CD4-positive, alpha-beta memory T cell (primary cell): Measurements from ENCODE around the gene ESRRB. TPM values are rescaled to one million over a fixed set of nuclear protein-coding genes. Genes with fewer than 3 reads are reported as not detected.

Experiments used
- CTCF ChIA-PET: fragments of 350-600 bp; sonication (Branson Sonifier 250); formaldehyde crosslinking; loops from one replicate; lab custom pipeline; 2021; ENCODE audit warnings: inconsistent platforms; ENCODE audit not compliant: partially characterized antibody; lab: Charles Lee
- POLR2A ChIA-PET: fragments of 350-600 bp; sonication (Branson Sonifier 250); formaldehyde crosslinking; loops from one replicate; lab custom pipeline; 2021; ENCODE audit not compliant: partially characterized antibody; lab: Charles Lee
- DNase-seq, 5 donors: peaks; one replicate each; pipeline versions ENCODE4 v3.0.0 to v3.0.0-alpha.2; 2020 to 2022; ENCODE audit warnings: mixed read lengths in 1 of 5
- H3K27ac ChIP-seq: one replicate; pipeline ENCODE4 v1.7.0; 2013; ENCODE audit warnings: low read depth, low read length
- H3K27me3 ChIP-seq: 2 replicates; pipeline ENCODE4 v1.7.0; 2013; ENCODE audit warnings: mild to moderate bottlenecking, low read length, moderate library complexity; ENCODE audit not compliant: insufficient read depth
- H3K36me3 ChIP-seq: 2 replicates; pipeline ENCODE4 v1.7.0; 2013; ENCODE audit warnings: mild to moderate bottlenecking, low read length, moderate library complexity; ENCODE audit not compliant: insufficient read depth
- H3K4me1 ChIP-seq: 2 replicates; pipeline ENCODE4 v1.7.0; 2013; ENCODE audit warnings: mild to moderate bottlenecking, low read length, moderate library complexity; ENCODE audit not compliant: insufficient read depth
- H3K4me3 ChIP-seq, 2 donors: one replicate each; pipeline ENCODE4 v1.7.0; 2013; ENCODE audit warnings: low read length in 2 of 2, mild to moderate bottlenecking in 1 of 2
- H3K9me3 ChIP-seq, 2 donors: one replicate each; pipeline ENCODE4 v1.7.0; 2013; ENCODE audit warnings: low read length in 2 of 2, control low read depth in 1 of 2; ENCODE audit not compliant: control insufficient read depth in 1 of 2
- H3K27ac Mint-ChIP-seq, 7 donors: one replicate each; pipeline ENCODE4 v1.8.0; 2020 to 2021; ENCODE audit warnings: mixed read lengths in 7 of 7, mild to moderate bottlenecking in 6 of 7, inconsistent platforms in 3 of 7, moderate library complexity in 3 of 7
- H3K27me3 Mint-ChIP-seq, 2 donors: one replicate each; pipeline ENCODE4 v1.8.0; 2020 to 2021; ENCODE audit warnings: mixed read lengths in 2 of 2
- H3K36me3 Mint-ChIP-seq, 2 donors: one replicate each; pipeline ENCODE4 v1.8.0; 2020 to 2021; ENCODE audit warnings: mixed read lengths in 2 of 2, inconsistent platforms in 1 of 2, mild to moderate bottlenecking in 1 of 2
- H3K4me1 Mint-ChIP-seq, 4 donors: one replicate each; pipeline ENCODE4 v1.8.0; 2020 to 2021; ENCODE audit warnings: mixed read lengths in 4 of 4, mild to moderate bottlenecking in 1 of 4
- H3K4me3 Mint-ChIP-seq, 8 donors: one replicate each; pipeline ENCODE4 v1.8.0; 2020 to 2021; ENCODE audit warnings: mixed read lengths in 8 of 8, mild to moderate bottlenecking in 7 of 8, moderate library complexity in 6 of 8, inconsistent platforms in 3 of 8
- H3K9me3 Mint-ChIP-seq, 8 donors: one replicate each; pipeline ENCODE4 v1.8.0; 2020 to 2021; ENCODE audit warnings: mixed read lengths in 8 of 8, mild to moderate bottlenecking in 5 of 8, inconsistent platforms in 3 of 8, moderate library complexity in 1 of 8
- intact Hi-C: fragments of 100-400 bp; cut with micrococcal nuclease; formaldehyde crosslinking; loops from one replicate; pipeline ENCODE4 v1.15.1; 2023
- polyA plus RNA-seq, 2 donors: library from polyadenylated mRNA; unstranded; fragments of 300-500 nt; fragmentation: Illumina TruSeq; gene quantifications; one replicate each; pipeline ENCODE4 v1.2.3, GENCODE V29; 2021
- total RNA-seq, 2 experiments: library from RNA; stranded (reverse); gene quantifications; one replicate each; pipeline ENCODE4 v1.2.3, GENCODE V29; 2021

ESRRB gene
- total and polyA plus RNA-seq, 4 experiments from 2014 or later: 0.09 TPM; not detected in 3

DNA sequence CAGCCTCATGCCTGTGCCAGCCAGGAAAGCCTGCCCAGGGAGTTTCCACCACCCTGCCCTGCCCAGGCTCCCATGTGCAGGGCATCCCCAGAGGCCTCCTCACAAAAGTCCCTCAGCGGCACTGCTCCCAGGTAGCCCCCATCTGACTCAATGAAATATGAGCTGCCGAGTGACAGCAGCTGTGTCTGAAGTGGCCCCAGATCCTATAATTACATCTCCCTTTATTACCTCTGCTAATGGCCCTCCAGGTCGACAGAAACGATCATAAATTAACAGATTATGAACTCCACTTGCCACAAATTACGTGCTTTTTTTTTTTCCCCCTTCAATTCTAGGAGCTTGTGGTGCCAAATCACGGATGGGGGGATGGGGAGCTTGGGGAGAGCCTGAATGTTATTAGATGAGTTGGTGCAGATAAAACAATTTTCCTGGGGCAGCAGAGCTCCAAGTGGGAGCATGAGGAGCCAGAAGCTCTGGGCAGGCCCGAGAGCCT, 110.4 kb downstream of the ESRRB start:
- Mint-ChIP-seq H3K36me3 (no peaks in the 10 kb centered on the region), H3K27ac (no peak overlapping the region), H3K4me1 (no peaks in the 10 kb centered on the region), H3K4me3 (no peak overlapping the region), H3K27me3 (peaks cover 0 to 6% of the 10 kb centered on the region in 2 donors), H3K9me3 (peaks cover 0 to 2% (median 0%) of the 10 kb centered on the region in 8 donors)
- DNase-seq: no peak
- Histone ChIP-seq H3K27me3 (no peaks in the 10 kb centered on the region), H3K27ac (no peak overlapping the region), H3K9me3 (no peaks in the 10 kb centered on the region), H3K4me1 (no peaks in the 10 kb centered on the region), H3K36me3 (no peaks in the 10 kb centered on the region), H3K4me3 (no peak overlapping the region)
- intact Hi-C loops: no loop called here
- POLR2A ChIA-PET: no interaction called here
- CTCF ChIA-PET: no interaction called here

DNA sequence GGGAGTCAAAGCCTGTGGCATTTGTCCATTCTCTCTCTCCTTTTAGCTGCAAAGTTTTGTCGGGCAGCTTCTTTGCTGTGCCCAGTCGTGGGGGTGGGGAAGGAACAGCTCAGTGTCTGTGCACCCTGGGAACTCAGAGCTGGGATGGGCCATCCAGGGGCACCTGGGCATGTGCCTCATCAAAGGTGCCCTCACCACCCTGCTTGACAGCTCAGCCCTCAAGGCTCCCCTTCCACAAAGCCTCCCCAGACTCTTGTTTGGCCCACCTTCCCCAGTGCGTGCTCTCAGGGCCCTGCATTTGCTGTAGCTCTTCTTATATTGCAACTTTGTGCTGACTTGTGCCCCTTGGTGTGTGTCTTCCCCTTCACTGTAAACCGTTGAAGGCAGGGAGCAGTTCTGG, 112.6 kb downstream of the ESRRB start:
- peaks cover 0 to 2% (median 0%) of the 10 kb centered on the region in 8 donors for H3K9me3 Mint-ChIP-seq
- Histone ChIP-seq H3K4me3 (no peak overlapping the region), H3K27ac (no peak overlapping the region), H3K4me1 (no peaks in the 10 kb centered on the region), H3K36me3 (no peaks in the 10 kb centered on the region), H3K27me3 (no peaks in the 10 kb centered on the region), H3K9me3 (no peaks in the 10 kb centered on the region)
- no peaks in the 10 kb centered on the region for H3K36me3 Mint-ChIP-seq
- no peak overlapping the region for H3K4me3 Mint-ChIP-seq
- H3K27ac Mint-ChIP-seq: no peak overlapping the region
- ChIA-PET POLR2A (no interaction called here), CTCF (no interaction called here)
- no peak for DNase-seq
- no peaks in the 10 kb centered on the region for H3K4me1 Mint-ChIP-seq
- H3K27me3 Mint-ChIP-seq: peaks cover 0 to 6% of the 10 kb centered on the region in 2 donors
- intact Hi-C loops: no loop called here

DNA sequence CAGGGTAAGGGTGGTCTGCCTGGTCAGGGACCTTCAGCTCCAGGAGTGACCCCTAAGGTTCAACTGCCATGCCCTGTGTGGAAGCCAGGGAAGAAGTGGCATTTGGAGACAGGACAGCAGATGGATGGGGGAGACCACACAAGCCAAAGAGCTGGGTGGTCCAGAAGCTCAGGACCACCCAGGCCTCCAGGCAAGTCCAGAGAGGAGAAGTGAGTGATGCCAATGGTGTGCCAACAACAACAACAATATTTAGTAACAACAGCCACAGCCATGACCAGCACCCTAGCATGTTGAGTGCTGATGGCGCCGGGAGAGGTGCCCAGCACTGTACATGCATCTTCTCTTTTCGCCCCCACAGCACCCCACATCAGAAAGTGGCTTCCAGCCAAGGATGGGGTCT, 113.7 kb downstream of the ESRRB start:
- Mint-ChIP-seq H3K27me3 (peaks cover 0 to 6% of the 10 kb centered on the region in 2 donors), H3K27ac (no peak overlapping the region), H3K36me3 (no peaks in the 10 kb centered on the region), H3K4me3 (no peak overlapping the region), H3K4me1 (no peaks in the 10 kb centered on the region), H3K9me3 (peaks cover 0 to 2% (median 0%) of the 10 kb centered on the region in 8 donors)
- H3K36me3 ChIP-seq: no peaks in the 10 kb centered on the region
- no peak for DNase-seq
- H3K4me1 ChIP-seq: no peaks in the 10 kb centered on the region
- ChIA-PET CTCF (no interaction called here), POLR2A (no interaction called here)
- H3K9me3 ChIP-seq: no peaks in the 10 kb centered on the region
- no peaks in the 10 kb centered on the region for H3K27me3 ChIP-seq
- H3K27ac ChIP-seq: no peak overlapping the region
- no peak overlapping the region for H3K4me3 ChIP-seq
- intact Hi-C loops: no loop called here

DNA sequence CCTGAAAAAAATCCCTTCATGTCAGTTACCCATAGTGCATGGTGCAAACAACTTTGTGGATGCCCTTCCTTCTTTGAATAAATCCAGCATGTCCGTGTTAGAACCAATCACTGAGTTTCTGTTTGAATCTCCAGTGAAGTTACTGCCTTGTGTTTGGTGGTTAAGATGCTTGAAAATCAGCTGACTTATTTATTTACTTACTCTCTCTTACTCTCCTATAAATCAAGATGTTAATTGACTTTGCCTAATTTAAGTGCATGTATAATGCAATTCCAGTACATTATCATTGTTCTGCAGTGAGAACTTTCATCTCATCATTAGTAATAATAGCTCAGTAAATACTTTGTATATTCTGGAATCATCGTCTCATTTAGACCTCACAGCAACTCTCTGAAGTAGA, 114.2 kb downstream of the ESRRB start:
- no peaks in the 10 kb centered on the region for H3K36me3 Mint-ChIP-seq
- POLR2A ChIA-PET: no interaction called here
- Histone ChIP-seq H3K4me1 (no peaks in the 10 kb centered on the region), H3K27me3 (no peaks in the 10 kb centered on the region), H3K36me3 (no peaks in the 10 kb centered on the region), H3K9me3 (no peaks in the 10 kb centered on the region), H3K4me3 (no peak overlapping the region), H3K27ac (no peak overlapping the region)
- intact Hi-C loops: no loop called here
- peaks cover 0 to 6% of the 10 kb centered on the region in 2 donors for H3K27me3 Mint-ChIP-seq
- no peak overlapping the region for H3K27ac Mint-ChIP-seq
- H3K4me3 Mint-ChIP-seq: no peak overlapping the region
- no peak for DNase-seq
- CTCF ChIA-PET: no interaction called here
- H3K4me1 Mint-ChIP-seq: no peaks in the 10 kb centered on the region
- peaks cover 0 to 2% (median 0%) of the 10 kb centered on the region in 8 donors for H3K9me3 Mint-ChIP-seq

DNA sequence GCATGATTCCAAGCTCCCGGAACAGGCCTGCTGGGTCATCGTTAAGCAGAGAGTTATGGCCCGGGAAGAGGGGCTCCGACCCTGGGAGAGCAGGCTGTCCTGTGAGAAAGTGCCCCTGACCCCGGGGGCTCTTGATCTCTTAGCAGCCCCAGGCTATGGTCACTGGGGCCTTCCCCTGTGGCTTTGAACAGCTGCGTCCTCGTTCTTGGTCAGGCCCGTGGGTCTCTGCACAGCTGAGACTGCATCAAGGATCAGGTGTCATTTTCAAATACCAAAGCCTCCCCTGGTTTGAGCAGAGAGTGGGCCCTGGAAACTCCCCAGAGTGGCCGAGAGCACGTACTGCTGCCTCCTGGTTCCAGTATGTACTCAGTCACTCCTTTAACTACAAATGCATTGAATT, 114.8 kb downstream of the ESRRB start:
- H3K36me3 ChIP-seq: no peaks in the 10 kb centered on the region
- H3K4me3 ChIP-seq: no peak overlapping the region
- H3K9me3 ChIP-seq: no peaks in the 10 kb centered on the region
- Mint-ChIP-seq H3K27me3 (peaks cover 0 to 6% of the 10 kb centered on the region in 2 donors), H3K27ac (no peak overlapping the region), H3K4me1 (no peaks in the 10 kb centered on the region), H3K9me3 (peaks cover 0 to 2% (median 0%) of the 10 kb centered on the region in 8 donors), H3K36me3 (no peaks in the 10 kb centered on the region), H3K4me3 (no peak overlapping the region)
- DNase-seq: no peak
- H3K27me3 ChIP-seq: no peaks in the 10 kb centered on the region
- POLR2A ChIA-PET: no interaction called here
- CTCF ChIA-PET: no interaction called here
- intact Hi-C loops: no loop called here
- H3K4me1 ChIP-seq: no peaks in the 10 kb centered on the region
- no peak overlapping the region for H3K27ac ChIP-seq

DNA sequence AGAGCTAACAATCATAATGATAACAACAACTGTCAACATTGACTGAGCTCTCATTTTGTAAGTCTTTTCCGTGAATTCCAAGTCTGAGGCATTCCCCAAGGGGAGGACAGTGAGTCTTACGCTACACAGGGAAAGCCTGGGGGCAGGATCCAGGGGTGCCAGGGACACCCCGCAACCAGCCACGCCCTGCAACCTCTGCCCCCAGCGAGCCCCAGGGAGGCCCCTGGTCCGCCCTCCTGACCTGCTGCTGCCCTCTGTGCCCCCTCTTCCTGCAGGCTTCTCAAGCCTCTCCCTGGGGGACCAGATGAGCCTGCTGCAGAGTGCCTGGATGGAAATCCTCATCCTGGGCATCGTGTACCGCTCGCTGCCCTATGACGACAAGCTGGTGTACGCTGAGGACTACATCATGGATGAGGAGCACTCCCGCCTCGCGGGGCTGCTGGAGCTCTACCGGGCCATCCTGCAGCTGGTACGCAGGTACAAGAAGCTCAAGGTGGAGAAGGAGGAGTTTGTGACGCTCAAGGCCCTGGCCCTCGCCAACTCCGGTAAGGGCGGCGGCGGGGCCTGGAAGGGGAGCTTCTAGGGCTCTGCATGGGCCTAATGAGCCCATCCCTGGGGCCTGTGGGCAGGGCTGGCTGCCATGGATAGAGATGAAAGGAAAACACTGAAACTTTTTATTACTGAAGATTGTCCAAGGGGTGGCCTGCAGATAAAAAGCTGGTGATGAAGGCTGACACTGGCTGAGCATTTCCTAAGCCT, 115.4 kb downstream of the ESRRB start:
- Mint-ChIP-seq H3K4me3 (no peak overlapping the region), H3K4me1 (no peaks in the 10 kb centered on the region), H3K27me3 (peaks cover 1 to 9% of the 10 kb centered on the region in 2 donors), H3K27ac (no peak overlapping the region), H3K9me3 (peaks cover 0 to 2% (median 0%) of the 10 kb centered on the region in 8 donors), H3K36me3 (no peaks in the 10 kb centered on the region)
- ChIA-PET POLR2A (no interaction called here), CTCF (no interaction called here)
- H3K9me3 ChIP-seq: no peaks in the 10 kb centered on the region
- no peaks in the 10 kb centered on the region for H3K36me3 ChIP-seq
- intact Hi-C loops: no loop called here
- DNase-seq: no peak
- H3K4me1 ChIP-seq: no peaks in the 10 kb centered on the region
- H3K27me3 ChIP-seq: no peaks in the 10 kb centered on the region
- no peak overlapping the region for H3K27ac ChIP-seq
- no peak overlapping the region for H3K4me3 ChIP-seq

DNA sequence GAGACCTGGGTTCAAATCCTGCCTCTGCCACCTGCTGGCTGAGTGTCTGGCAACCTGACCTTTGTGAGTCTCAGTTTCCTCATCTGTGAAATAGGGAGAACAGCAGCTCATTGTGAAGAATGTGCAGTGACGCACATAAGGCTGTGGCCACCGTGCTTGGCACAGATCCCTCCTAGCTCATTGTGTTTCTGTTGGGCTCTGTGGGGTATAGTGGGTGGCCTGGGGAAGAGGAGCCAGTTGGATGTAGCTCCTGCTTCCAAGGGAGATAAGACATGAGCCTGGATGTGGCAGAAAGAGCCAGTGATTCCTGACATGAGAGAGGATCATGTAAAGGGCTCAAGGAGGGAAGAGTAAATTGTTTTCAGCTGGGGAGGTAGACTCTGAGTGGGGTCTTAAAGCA, 120.0 kb downstream of the ESRRB start:
- H3K27me3 Mint-ChIP-seq: peaks cover 2 to 7% of the 10 kb centered on the region in 2 donors
- H3K27ac Mint-ChIP-seq: no peak overlapping the region
- CTCF ChIA-PET: no interaction called here
- no peaks in the 10 kb centered on the region for H3K36me3 ChIP-seq
- intact Hi-C loops: no loop called here
- H3K4me3 Mint-ChIP-seq: no peak overlapping the region
- H3K9me3 Mint-ChIP-seq: no peaks in the 10 kb centered on the region
- H3K36me3 Mint-ChIP-seq: no peaks in the 10 kb centered on the region
- H3K27ac ChIP-seq: no peak overlapping the region
- no peaks in the 10 kb centered on the region for H3K4me1 ChIP-seq
- POLR2A ChIA-PET: no interaction called here
- H3K27me3 ChIP-seq: no peaks in the 10 kb centered on the region
- no peaks in the 10 kb centered on the region for H3K4me1 Mint-ChIP-seq
- DNase-seq: no peak
- no peaks in the 10 kb centered on the region for H3K9me3 ChIP-seq
- H3K4me3 ChIP-seq: no peak overlapping the region
